ENCODE data around the gene DTHD1. TPM values are rescaled to one million over a fixed set of nuclear protein-coding genes. Genes with fewer than 3 reads are reported as not detected.

Gene DTHD1
- polyA plus RNA-seq, 4 donors, result not detected

Other genes with a start within 250 kb of the DTHD1 start
- gene ARAP2, start 37.1 kb upstream of the DTHD1 start, polyA plus RNA-seq (ENCODE audit: insufficient read length in 4 of 4), result 1 to 10 TPM; 7.1 to 8.6 (median 7.5) TPM